PC-9 (cell line): ENCODE data around the gene THAP10. TPM values are rescaled to one million over a fixed set of nuclear protein-coding genes. Genes with fewer than 3 reads are reported as not detected.

Source experiments
- BruUV-seq: library from RNA; stranded (reverse); fragments of 400-500 nt; replicated peaks from 2 replicates; lab custom pipeline; 2021; lab: Mats Ljungman, UMichigan
- CTCF ChIA-PET: fragments of 300-600 bp; sonication (Branson Sonifier 250); formaldehyde crosslinking; loops from one replicate; lab custom pipeline; 2022; ENCODE audit warnings: antibody characterized with exemption; lab: Charles Lee
- POLR2A ChIA-PET: fragments of 300-600 bp; sonication (Branson Sonifier 250); formaldehyde crosslinking; loops from one replicate; lab custom pipeline; 2022; ENCODE audit warnings: antibody characterized with exemption; ENCODE audit not compliant: unreplicated experiment; lab: Charles Lee
- DNase-seq, 2 experiments: peaks; one replicate each; pipeline versions ENCODE4 v3.0.0 to v3.0.0-alpha.2; 2015 to 2022; ENCODE audit warnings: mixed read lengths in 1 of 2
- H2AFZ ChIP-seq: fragments of 200-600 bp; sonication (generic); 2 replicates; pipeline ENCODE4 v1.8.1; 2017; ENCODE audit warnings: antibody characterized with exemption
- H3F3A ChIP-seq: fragments of 200-600 bp; sonication (generic); 2 replicates; pipeline ENCODE4 v1.8.1; 2017; ENCODE audit warnings: antibody characterized with exemption, mild to moderate bottlenecking, low read depth; ENCODE audit not compliant: insufficient read depth
- H3K27ac ChIP-seq: fragments of 200-600 bp; sonication (generic); 2 replicates; pipeline ENCODE4 v1.6.1; 2016; ENCODE audit warnings: mixed run types
- H3K27me3 ChIP-seq: fragments of 200-600 bp; sonication (generic); 2 replicates; pipeline ENCODE4 v1.6.1; 2016; ENCODE audit warnings: low read depth, mixed run types; ENCODE audit not compliant: insufficient read depth
- H3K36me3 ChIP-seq: fragments of 200-600 bp; sonication (generic); 2 replicates; pipeline ENCODE4 v1.6.1; 2016; ENCODE audit warnings: low read depth, mixed run types
- H3K4me1 ChIP-seq: fragments of 200-600 bp; sonication (generic); replicated peaks from 2 replicates; pipeline ENCODE4 v1.6.1; 2016; ENCODE audit warnings: mixed run types; ENCODE audit not compliant: insufficient read depth
- H3K4me2 ChIP-seq: fragments of 200-600 bp; sonication (generic); 2 replicates; pipeline ENCODE4 v1.6.1; 2017; ENCODE audit warnings: mixed run types
- H3K4me3 ChIP-seq: fragments of 200-600 bp; sonication (generic); 2 replicates; pipeline ENCODE4 v1.6.1; 2016; ENCODE audit warnings: mixed run types
- H3K79me2 ChIP-seq: fragments of 200-600 bp; sonication (generic); 2 replicates; pipeline ENCODE4 v1.6.1; 2017; ENCODE audit warnings: low read depth, mixed run types
- H3K9me2 ChIP-seq: fragments of 200-600 bp; sonication (generic); 2 replicates; pipeline ENCODE4 v1.8.1; 2017; ENCODE audit warnings: mild to moderate bottlenecking; ENCODE audit not compliant: insufficient read depth
- H3K9me3 ChIP-seq: fragments of 200-600 bp; sonication (generic); 2 replicates; pipeline ENCODE4 v1.8.1; 2016; ENCODE audit warnings: low read depth; ENCODE audit not compliant: insufficient read depth
- H4K20me1 ChIP-seq: fragments of 200-600 bp; sonication (generic); 2 replicates; pipeline ENCODE4 v1.8.1; 2017; ENCODE audit not compliant: insufficient read depth
- CTCF ChIP-seq: fragments of 200-600 bp; sonication (generic); conservative IDR thresholded peaks from 2 replicates; pipeline ENCODE4 v1.6.1; 2017; ENCODE audit warnings: mixed run types, antibody characterized with exemption, mild to moderate bottlenecking, moderate library complexity
- EZH2 ChIP-seq: fragments of 200-600 bp; sonication (generic); IDR thresholded peaks from 2 replicates; pipeline ENCODE4 v1.8.0; 2017; ENCODE audit warnings: antibody characterized with exemption, low read depth
- intact Hi-C: fragments of 100-400 bp; cut with micrococcal nuclease; formaldehyde crosslinking; loops from one replicate; pipeline ENCODE4 v1.10.0; 2022; ENCODE audit not compliant: unreplicated experiment
- total RNA-seq: library from RNA; stranded (reverse); gene quantifications from 2 replicates; pipeline ENCODE4 v1.2.3, GENCODE V29; 2021

THAP10 gene
- total RNA-seq, 1 experiment from 2014 or later, result 5.5 TPM

GRCh38 chr15:70923311-70924080, 31.3 kb upstream of the THAP10 start:
- no peak for DNase-seq
- CTCF ChIA-PET, result no interaction called here

GRCh38 chr15:70922119-70922518, 29.9 kb upstream of the THAP10 start:
- Histone ChIP-seq H3K4me3 (no peak overlapping the region), H4K20me1 (no peaks in the 10 kb centered on the region), H3F3A (no peaks in the 10 kb centered on the region), H3K79me2 (no peaks in the 10 kb centered on the region), H3K9me2 (no peaks in the 10 kb centered on the region), H2AFZ (no peak overlapping the region), H3K9me3 (no peaks in the 10 kb centered on the region), H3K4me1 (no peaks in the 10 kb centered on the region), H3K27ac (no peak overlapping the region), H3K4me2 (no peak overlapping the region), H3K36me3 (no peaks in the 10 kb centered on the region), H3K27me3 (no peaks in the 10 kb centered on the region)
- TF ChIP-seq EZH2, result no peak
- no peak for TF ChIP-seq CTCF
- DNase-seq, result no peak
- intact Hi-C loops, result no loop called here
- ChIA-PET CTCF (no interaction called here), POLR2A (no interaction called here)
- BruUV-seq, result no TSS peak

More at GRCh38 chr15:70923311-70924080, 31.3 kb upstream of the THAP10 start:
- POLR2A ChIA-PET, result no interaction called here
- Histone ChIP-seq H2AFZ (no peak overlapping the region), H3K4me3 (no peak overlapping the region), H4K20me1 (no peaks in the 10 kb centered on the region), H3K9me3 (no peaks in the 10 kb centered on the region), H3K4me1 (no peaks in the 10 kb centered on the region), H3K4me2 (no peak overlapping the region), H3K9me2 (no peaks in the 10 kb centered on the region), H3K79me2 (no peaks in the 10 kb centered on the region), H3K27me3 (no peaks in the 10 kb centered on the region), H3K27ac (no peak overlapping the region), H3F3A (no peaks in the 10 kb centered on the region), H3K36me3 (no peaks in the 10 kb centered on the region)
- TF ChIP-seq CTCF (no peak), EZH2 (no peak)
- no TSS peak for BruUV-seq
- intact Hi-C loops, result no loop called here

GRCh38 chr15:70920981-70921696, 28.9 kb upstream of the THAP10 start:
- Histone ChIP-seq H3K9me2 (no peaks in the 10 kb centered on the region), H3K4me1 (no peaks in the 10 kb centered on the region), H4K20me1 (no peaks in the 10 kb centered on the region), H3K79me2 (no peaks in the 10 kb centered on the region), H3K4me2 (no peak overlapping the region), H3F3A (no peaks in the 10 kb centered on the region), H3K27me3 (no peaks in the 10 kb centered on the region), H3K4me3 (no peak overlapping the region), H3K27ac (no peak overlapping the region), H3K36me3 (no peaks in the 10 kb centered on the region), H2AFZ (no peak overlapping the region), H3K9me3 (no peaks in the 10 kb centered on the region)
- DNase-seq, result no peak
- intact Hi-C loops, result no loop called here
- ChIA-PET POLR2A (no interaction called here), CTCF (no interaction called here)
- no peak for TF ChIP-seq CTCF
- TF ChIP-seq EZH2, result no peak
- no TSS peak for BruUV-seq
